ENCODE results near the gene COX7A1. TPM values are rescaled to one million over a fixed set of nuclear protein-coding genes. Genes with fewer than 3 reads are reported as not detected.

COX7A1 gene
- total RNA-seq, 1 experiment from 2014 or later: 0.70 TPM

DNA sequence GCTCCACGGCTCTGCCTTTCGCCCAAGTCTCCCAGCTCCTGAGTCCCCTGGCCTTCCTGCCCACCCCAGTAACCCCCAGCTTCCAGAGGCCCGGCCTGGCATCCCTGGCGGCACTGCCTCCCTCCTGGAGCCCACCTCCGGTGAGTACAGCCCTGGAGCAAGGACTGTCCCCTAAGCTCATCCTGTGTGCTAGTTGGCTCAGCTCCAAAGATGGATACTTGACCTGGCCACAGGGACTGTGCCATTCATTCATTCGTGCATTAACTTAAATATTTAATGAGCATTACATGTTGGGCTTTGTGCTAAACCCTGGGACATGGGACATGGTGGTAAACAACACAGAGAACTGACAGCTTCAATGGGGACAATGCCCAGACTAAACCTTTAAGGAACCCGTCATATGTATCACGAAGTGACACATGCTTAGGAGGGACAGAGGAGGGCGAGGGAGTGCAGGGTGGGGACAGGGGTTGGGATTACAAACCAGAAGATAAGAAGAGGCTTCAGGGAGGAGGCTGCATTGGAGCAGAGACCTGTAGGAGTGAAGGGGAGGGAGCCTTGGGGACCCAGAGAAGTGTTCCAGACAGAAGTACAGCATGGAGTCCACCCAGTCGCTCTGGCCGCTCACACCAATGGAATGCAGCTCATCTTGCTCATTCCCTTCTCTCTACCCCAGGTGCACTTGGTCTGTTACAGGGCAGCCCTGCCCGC is 48.2 kb downstream of the COX7A1 start (continued):
- TF ChIP-seq, protein P1, sequence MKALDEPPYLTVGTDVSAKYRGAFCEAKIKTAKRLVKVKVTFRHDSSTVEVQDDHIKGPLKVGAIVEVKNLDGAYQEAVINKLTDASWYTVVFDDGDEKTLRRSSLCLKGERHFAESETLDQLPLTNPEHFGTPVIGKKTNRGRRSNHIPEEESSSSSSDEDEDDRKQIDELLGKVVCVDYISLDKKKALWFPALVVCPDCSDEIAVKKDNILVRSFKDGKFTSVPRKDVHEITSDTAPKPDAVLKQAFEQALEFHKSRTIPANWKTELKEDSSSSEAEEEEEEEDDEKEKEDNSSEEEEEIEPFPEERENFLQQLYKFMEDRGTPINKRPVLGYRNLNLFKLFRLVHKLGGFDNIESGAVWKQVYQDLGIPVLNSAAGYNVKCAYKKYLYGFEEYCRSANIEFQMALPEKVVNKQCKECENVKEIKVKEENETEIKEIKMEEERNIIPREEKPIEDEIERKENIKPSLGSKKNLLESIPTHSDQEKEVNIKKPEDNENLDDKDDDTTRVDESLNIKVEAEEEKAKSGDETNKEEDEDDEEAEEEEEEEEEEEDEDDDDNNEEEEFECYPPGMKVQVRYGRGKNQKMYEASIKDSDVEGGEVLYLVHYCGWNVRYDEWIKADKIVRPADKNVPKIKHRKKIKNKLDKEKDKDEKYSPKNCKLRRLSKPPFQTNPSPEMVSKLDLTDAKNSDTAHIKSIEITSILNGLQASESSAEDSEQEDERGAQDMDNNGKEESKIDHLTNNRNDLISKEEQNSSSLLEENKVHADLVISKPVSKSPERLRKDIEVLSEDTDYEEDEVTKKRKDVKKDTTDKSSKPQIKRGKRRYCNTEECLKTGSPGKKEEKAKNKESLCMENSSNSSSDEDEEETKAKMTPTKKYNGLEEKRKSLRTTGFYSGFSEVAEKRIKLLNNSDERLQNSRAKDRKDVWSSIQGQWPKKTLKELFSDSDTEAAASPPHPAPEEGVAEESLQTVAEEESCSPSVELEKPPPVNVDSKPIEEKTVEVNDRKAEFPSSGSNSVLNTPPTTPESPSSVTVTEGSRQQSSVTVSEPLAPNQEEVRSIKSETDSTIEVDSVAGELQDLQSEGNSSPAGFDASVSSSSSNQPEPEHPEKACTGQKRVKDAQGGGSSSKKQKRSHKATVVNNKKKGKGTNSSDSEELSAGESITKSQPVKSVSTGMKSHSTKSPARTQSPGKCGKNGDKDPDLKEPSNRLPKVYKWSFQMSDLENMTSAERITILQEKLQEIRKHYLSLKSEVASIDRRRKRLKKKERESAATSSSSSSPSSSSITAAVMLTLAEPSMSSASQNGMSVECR (CRISPR knock-in tag; IDR thresholded peaks at IDR 0.05; ENCODE audit: borderline replicate concordance): no peak
- TF ChIP-seq KAT7 (CRISPR knock-in tag; IDR thresholded peaks at IDR 0.05; ENCODE audit: borderline replicate concordance): no peak
- TF ChIP-seq ZNF671 (CRISPR knock-in tag; IDR thresholded peaks at IDR 0.05): no peak
- TF ChIP-seq, protein P2, sequence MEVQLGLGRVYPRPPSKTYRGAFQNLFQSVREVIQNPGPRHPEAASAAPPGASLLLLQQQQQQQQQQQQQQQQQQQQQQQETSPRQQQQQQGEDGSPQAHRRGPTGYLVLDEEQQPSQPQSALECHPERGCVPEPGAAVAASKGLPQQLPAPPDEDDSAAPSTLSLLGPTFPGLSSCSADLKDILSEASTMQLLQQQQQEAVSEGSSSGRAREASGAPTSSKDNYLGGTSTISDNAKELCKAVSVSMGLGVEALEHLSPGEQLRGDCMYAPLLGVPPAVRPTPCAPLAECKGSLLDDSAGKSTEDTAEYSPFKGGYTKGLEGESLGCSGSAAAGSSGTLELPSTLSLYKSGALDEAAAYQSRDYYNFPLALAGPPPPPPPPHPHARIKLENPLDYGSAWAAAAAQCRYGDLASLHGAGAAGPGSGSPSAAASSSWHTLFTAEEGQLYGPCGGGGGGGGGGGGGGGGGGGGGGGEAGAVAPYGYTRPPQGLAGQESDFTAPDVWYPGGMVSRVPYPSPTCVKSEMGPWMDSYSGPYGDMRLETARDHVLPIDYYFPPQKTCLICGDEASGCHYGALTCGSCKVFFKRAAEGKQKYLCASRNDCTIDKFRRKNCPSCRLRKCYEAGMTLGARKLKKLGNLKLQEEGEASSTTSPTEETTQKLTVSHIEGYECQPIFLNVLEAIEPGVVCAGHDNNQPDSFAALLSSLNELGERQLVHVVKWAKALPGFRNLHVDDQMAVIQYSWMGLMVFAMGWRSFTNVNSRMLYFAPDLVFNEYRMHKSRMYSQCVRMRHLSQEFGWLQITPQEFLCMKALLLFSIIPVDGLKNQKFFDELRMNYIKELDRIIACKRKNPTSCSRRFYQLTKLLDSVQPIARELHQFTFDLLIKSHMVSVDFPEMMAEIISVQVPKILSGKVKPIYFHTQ (CRISPR knock-in tag; IDR thresholded peaks at IDR 0.05): no peak
- TF ChIP-seq, protein P3, sequence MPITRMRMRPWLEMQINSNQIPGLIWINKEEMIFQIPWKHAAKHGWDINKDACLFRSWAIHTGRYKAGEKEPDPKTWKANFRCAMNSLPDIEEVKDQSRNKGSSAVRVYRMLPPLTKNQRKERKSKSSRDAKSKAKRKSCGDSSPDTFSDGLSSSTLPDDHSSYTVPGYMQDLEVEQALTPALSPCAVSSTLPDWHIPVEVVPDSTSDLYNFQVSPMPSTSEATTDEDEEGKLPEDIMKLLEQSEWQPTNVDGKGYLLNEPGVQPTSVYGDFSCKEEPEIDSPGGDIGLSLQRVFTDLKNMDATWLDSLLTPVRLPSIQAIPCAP (CRISPR knock-in tag; IDR thresholded peaks at IDR 0.05): no peak

DNA sequence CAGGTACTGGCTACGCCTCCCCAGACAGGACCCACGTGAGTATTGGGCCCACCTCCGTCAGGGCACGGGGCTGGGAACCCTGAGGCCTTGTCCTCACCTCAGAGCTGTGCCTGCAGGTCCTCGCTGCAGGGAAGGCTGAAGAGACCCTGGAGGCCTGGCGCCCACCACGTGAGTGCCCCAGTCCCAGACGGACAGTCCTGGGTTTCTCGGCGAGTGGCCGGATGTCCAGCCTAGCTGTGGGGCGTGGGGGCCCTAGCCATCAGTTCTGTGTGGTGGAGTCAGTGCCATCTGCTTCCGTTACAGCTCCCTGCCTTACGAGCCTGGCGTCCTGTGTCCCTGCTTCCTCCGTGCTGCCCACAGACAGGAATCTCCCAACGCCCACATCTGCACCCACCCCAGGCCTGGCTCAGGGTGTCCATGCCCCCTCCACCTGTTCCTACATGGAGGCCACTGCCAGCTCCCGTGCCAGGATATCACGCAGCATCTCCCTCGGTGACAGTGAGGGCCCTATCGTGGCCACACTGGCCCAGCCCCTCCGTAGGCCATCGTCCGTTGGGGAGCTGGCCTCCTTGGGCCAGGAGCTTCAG is 49.1 kb downstream of the COX7A1 start:
- no peaks in the 10 kb centered on the region for H3K27me3 Mint-ChIP-seq (ENCODE audit: low read depth)
- H3K9me3 Mint-ChIP-seq: no peaks in the 10 kb centered on the region
- DNase-seq (ENCODE audit: low spot score) (no peak), ATAC-seq (no peak)
- ChIA-PET POLR2A (no interaction called here), CTCF (interaction anchor here (1.0 kb wide), 1 partner anchor 126 kb away, joined by 3 read pairs; no protein-coding TSS in a partner anchor)
- TF ChIP-seq ZNF423 (CRISPR knock-in tag; IDR thresholded peaks at IDR 0.05) (no peak), ZNF671 (CRISPR knock-in tag; IDR thresholded peaks at IDR 0.05) (no peak), NFE2L1 (CRISPR knock-in tag; IDR thresholded peaks at IDR 0.05) (no peak)
- TF ChIP-seq, protein P4, sequence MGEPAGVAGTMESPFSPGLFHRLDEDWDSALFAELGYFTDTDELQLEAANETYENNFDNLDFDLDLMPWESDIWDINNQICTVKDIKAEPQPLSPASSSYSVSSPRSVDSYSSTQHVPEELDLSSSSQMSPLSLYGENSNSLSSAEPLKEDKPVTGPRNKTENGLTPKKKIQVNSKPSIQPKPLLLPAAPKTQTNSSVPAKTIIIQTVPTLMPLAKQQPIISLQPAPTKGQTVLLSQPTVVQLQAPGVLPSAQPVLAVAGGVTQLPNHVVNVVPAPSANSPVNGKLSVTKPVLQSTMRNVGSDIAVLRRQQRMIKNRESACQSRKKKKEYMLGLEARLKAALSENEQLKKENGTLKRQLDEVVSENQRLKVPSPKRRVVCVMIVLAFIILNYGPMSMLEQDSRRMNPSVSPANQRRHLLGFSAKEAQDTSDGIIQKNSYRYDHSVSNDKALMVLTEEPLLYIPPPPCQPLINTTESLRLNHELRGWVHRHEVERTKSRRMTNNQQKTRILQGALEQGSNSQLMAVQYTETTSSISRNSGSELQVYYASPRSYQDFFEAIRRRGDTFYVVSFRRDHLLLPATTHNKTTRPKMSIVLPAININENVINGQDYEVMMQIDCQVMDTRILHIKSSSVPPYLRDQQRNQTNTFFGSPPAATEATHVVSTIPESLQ (CRISPR knock-in tag; IDR thresholded peaks at IDR 0.05): no peak
- TF ChIP-seq, protein P5, sequence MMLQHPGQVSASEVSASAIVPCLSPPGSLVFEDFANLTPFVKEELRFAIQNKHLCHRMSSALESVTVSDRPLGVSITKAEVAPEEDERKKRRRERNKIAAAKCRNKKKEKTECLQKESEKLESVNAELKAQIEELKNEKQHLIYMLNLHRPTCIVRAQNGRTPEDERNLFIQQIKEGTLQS (CRISPR knock-in tag; conservative IDR thresholded peaks at IDR 0.05): no peak
- H3K4me1 Mint-ChIP-seq: no peaks in the 10 kb centered on the region
- H3K27ac Mint-ChIP-seq: no peak overlapping the region
- peaks cover 21% of the 10 kb centered on the region for H3K36me3 Mint-ChIP-seq
- H3K4me3 Mint-ChIP-seq: no peak overlapping the region

DNA sequence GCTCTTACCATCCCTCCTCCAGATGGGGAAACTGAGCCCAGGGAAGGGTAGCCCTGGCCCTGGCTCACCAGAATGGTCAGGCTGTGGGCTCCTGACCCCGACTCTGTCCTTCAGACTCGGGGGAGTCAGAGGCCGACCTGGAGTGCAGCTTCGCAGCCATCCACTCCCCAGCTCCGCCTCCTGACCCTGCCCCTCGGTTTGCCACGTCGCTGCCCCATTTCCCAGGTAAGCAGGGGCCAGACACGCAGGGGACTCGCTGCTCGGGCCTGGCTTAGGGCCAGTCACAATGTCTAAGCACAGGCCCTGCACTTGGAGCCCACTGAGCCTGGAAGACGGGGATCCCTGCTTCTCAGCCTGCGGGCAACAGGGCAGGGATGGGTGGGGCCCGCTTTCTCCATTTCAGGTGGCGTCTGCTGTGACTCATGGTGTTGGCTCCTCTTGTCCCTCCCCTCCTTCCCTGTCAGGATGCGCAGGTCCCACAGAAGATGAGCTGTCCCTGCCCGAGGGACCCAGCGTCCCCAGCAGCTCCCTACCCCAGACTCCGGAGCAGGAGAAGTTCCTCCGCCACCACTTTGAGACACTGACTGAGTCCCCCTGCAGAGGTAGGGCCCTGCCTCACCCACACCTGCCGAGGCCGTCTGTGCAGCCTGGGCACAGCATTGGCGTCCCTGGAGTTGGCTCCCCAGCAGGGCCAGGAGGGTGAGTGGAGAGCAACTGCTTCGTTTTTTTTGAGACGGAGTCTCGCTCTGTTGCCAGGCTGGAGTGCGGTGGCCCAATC is 50.5 kb downstream of the COX7A1 start:
- ATAC-seq: no peak
- no peak for DNase-seq (ENCODE audit: low spot score)
- peaks cover 28% of the 10 kb centered on the region for H3K36me3 Mint-ChIP-seq
- H3K4me1 Mint-ChIP-seq: no peaks in the 10 kb centered on the region
- H3K27ac Mint-ChIP-seq: no peak overlapping the region
- ChIA-PET CTCF (no interaction called here), POLR2A (no interaction called here)
- TF ChIP-seq ZNF121 (CRISPR knock-in tag; IDR thresholded peaks at IDR 0.05): peak; percentile 74
- TF ChIP-seq, protein P6, sequence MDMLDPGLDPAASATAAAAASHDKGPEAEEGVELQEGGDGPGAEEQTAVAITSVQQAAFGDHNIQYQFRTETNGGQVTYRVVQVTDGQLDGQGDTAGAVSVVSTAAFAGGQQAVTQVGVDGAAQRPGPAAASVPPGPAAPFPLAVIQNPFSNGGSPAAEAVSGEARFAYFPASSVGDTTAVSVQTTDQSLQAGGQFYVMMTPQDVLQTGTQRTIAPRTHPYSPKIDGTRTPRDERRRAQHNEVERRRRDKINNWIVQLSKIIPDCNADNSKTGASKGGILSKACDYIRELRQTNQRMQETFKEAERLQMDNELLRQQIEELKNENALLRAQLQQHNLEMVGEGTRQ (CRISPR knock-in tag; IDR thresholded peaks at IDR 0.05): no peak
- H3K4me3 Mint-ChIP-seq: no peak overlapping the region
- H3K9me3 Mint-ChIP-seq: no peaks in the 10 kb centered on the region
- H3K27me3 Mint-ChIP-seq (ENCODE audit: low read depth): no peaks in the 10 kb centered on the region
